K562 (cell line): ENCODE results near the gene DNAJC1. TPM values are rescaled to one million over a fixed set of nuclear protein-coding genes. Genes with fewer than 3 reads are reported as not detected.

ENCODE experiments used
- ARID1B ChIP-seq: fragments of 450-650 bp; IDR thresholded peaks from 2 replicates; pipeline ENCODE4 v1.6.1; 2016; ENCODE audit warnings: antibody characterized with exemption, mild to moderate bottlenecking, inconsistent platforms
- CBFA2T3 ChIP-seq: fragments of 450-650 bp; IDR thresholded peaks from 2 replicates; pipeline ENCODE4 v1.6.1; 2017
- CBX5 ChIP-seq: IDR thresholded peaks from 2 replicates; pipeline ENCODE4 v1.6.1; 2014; ENCODE audit warnings: low read depth, borderline replicate concordance
- FOSL1 ChIP-seq: fragments of 200-800 bp; sonication (Bioruptor generic); conservative IDR thresholded peaks from 2 replicates; pipeline ENCODE4 v1.6.1; 2016; ENCODE audit warnings: missing genetic modification characterization, missing compliant biosample characterization
- L3MBTL2 ChIP-seq: fragments of 450-650 bp; IDR thresholded peaks from 2 replicates; pipeline ENCODE4 v1.6.1; 2016; ENCODE audit warnings: mild to moderate bottlenecking, moderate library complexity
- MTA2 ChIP-seq: fragments of 450-650 bp; IDR thresholded peaks from 2 replicates; pipeline ENCODE4 v1.6.1; 2016; ENCODE audit warnings: low read depth
- NUFIP1 ChIP-seq: fragments of 450-650 bp; IDR thresholded peaks from 2 replicates; pipeline ENCODE4 v1.6.1; 2018; ENCODE audit not compliant: partially characterized antibody
- RAD21 ChIP-seq, 2 experiments: fragments of 250-450 bp in 1 of 2; fragments of 450-650 bp in 1 of 2; sonication (Bioruptor Pico) in 1 of 2; formaldehyde crosslinking in 1 of 2; IDR thresholded peaks in 1 of 2; conservative IDR thresholded peaks in 1 of 2; 2 replicates each; pipeline versions ENCODE4 v1.4.0 to v1.8.0; 2020 to 2022; ENCODE audit warnings: mild to moderate bottlenecking in 2 of 2, moderate library complexity in 1 of 2
- SMARCE1 ChIP-seq: fragments of 450-650 bp; IDR thresholded peaks from 2 replicates; pipeline ENCODE4 v1.7.1; 2016; ENCODE audit warnings: mild to moderate bottlenecking
- TCF7L2 ChIP-seq: fragments of 150-350 bp; IDR thresholded peaks from 2 replicates; pipeline ENCODE4 v1.6.1; 2016; ENCODE audit warnings: low read depth, mild to moderate bottlenecking, low read length, moderate library complexity
- ZNF184 ChIP-seq: sonication (generic); formaldehyde crosslinking; IDR thresholded peaks from 2 replicates; pipeline ENCODE4 v1.5.0; 2020; ENCODE audit warnings: missing genetic modification reagents
- ZNF23 ChIP-seq: fragments of 250-450 bp; sonication (Bioruptor Pico); IDR thresholded peaks from 2 replicates; pipeline ENCODE4 v1.4.0; 2020; ENCODE audit warnings: mild to moderate bottlenecking
- polyA plus RNA-seq, 8 experiments: library from polyadenylated mRNA; depleted of rRNA in 4 of 8; stranded (reverse) in 5 of 8; unstranded in 3 of 8; fragments of >200 nt; fragmentation: Nextera tagmentation in 2 of 8; fragmentation: Illumina TruSeq in 1 of 8; extraction: Ambion mirVana in 2 of 8; extraction: Trizol in 1 of 8; gene quantifications; 2 replicates each; pipeline versions ENCODE4 v1.2.1 to v1.2.3, GENCODE V29; 2011 to 2014; ENCODE audit warnings: inconsistent platforms in 1 of 8, missing spikeins in 1 of 8
- total RNA-seq, 7 experiments: library from RNA; depleted of rRNA in 6 of 7; stranded (reverse); fragments of >200 nt in 6 of 7; fragmentation: Illumina TruSeq in 2 of 7; extraction: Trizol in 2 of 7; gene quantifications; 2 replicates each; pipeline versions ENCODE4 v1.2.1 to v1.2.3, GENCODE V29; 2011 to 2021; ENCODE audit warnings: low replicate concordance in 1 of 7
- TF ChIP-seq, protein P1 (sequence below): fragments of 450-650 bp; IDR thresholded peaks from 2 replicates; pipeline ENCODE4 v1.6.1; 2017; ENCODE audit warnings: antibody characterized with exemption
- TF ChIP-seq, protein P2 (sequence below): fragments of 150-350 bp; conservative IDR thresholded peaks from 2 replicates; pipeline ENCODE4 v1.6.1; 2014; ENCODE audit warnings: low read length
- TF ChIP-seq, protein P3 (sequence below), 2 experiments: fragments of 450-650 bp; conservative IDR thresholded peaks; 2 replicates each; pipeline ENCODE4 v1.6.1; 2017; ENCODE audit warnings: mild to moderate bottlenecking in 2 of 2, moderate library complexity in 2 of 2
- TF ChIP-seq, protein P4 (sequence below): fragments of 450-650 bp; formaldehyde crosslinking; IDR thresholded peaks from 2 replicates; pipeline ENCODE4 v1.4.0; 2020; ENCODE audit warnings: mild to moderate bottlenecking, mixed read lengths
- TF ChIP-seq, protein P5 (sequence below): fragments of 250-450 bp; sonication (Bioruptor Pico); IDR thresholded peaks from 2 replicates; pipeline ENCODE4 v1.9.0; 2021; ENCODE audit warnings: mild to moderate bottlenecking, inconsistent platforms

Gene DNAJC1
- total and polyA plus RNA-seq, 9 of the 15 experiments (the other 6 are each of a cell fraction or from before 2014, with no cell fraction given): 5.4 to 77.6 (median 40.3) TPM

DNA sequence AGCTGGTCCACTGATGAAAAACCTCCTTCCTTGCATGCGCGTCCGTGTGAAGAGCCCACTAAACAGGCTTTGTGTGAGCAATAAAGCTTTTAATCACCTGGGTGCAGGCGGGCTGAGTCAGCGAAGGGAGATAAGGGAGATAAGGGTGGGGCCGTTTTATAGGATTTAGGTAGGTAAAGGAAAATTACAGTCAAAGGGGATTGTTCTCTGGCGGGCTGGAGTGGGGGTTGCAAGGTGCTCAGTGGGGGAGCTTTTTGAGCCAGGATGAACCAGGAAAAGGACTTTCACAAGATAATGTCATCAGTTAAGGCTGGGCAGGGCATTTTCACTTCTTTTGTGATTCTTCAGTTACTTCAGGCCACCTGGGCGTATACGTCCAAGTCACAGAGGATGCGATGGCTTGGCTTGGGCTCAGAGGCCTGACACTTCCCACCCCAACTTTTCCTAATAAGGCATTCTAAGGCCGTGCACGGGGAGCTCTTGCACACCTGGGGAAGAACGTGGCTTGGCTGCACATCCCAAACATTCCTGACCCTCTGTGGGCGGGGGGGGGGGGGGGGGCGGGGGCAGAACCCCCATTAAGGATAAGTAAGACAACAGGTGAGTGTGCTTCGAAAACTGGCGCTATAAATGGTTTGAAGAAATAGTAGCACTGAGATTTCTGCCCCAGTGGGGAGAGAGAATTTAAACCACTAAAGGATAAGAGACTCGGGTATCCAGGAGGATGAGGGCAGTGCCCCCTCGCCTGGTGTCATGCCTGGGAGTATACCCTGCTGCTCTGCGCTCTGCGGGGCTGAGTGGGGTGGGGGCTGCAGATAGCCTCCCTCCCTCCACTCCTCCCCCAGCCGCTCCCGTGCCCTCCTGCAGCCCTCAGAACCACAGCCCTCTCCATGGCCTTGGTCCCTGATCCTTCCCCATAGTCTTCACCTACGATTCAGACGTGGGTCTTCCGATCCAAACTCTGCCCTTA, 251.9 kb downstream of the DNAJC1 start (continued):
- TF ChIP-seq, protein P1, sequence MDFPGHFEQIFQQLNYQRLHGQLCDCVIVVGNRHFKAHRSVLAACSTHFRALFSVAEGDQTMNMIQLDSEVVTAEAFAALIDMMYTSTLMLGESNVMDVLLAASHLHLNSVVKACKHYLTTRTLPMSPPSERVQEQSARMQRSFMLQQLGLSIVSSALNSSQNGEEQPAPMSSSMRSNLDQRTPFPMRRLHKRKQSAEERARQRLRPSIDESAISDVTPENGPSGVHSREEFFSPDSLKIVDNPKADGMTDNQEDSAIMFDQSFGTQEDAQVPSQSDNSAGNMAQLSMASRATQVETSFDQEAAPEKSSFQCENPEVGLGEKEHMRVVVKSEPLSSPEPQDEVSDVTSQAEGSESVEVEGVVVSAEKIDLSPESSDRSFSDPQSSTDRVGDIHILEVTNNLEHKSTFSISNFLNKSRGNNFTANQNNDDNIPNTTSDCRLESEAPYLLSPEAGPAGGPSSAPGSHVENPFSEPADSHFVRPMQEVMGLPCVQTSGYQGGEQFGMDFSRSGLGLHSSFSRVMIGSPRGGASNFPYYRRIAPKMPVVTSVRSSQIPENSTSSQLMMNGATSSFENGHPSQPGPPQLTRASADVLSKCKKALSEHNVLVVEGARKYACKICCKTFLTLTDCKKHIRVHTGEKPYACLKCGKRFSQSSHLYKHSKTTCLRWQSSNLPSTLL: no peak
- TF ChIP-seq, protein P2, sequence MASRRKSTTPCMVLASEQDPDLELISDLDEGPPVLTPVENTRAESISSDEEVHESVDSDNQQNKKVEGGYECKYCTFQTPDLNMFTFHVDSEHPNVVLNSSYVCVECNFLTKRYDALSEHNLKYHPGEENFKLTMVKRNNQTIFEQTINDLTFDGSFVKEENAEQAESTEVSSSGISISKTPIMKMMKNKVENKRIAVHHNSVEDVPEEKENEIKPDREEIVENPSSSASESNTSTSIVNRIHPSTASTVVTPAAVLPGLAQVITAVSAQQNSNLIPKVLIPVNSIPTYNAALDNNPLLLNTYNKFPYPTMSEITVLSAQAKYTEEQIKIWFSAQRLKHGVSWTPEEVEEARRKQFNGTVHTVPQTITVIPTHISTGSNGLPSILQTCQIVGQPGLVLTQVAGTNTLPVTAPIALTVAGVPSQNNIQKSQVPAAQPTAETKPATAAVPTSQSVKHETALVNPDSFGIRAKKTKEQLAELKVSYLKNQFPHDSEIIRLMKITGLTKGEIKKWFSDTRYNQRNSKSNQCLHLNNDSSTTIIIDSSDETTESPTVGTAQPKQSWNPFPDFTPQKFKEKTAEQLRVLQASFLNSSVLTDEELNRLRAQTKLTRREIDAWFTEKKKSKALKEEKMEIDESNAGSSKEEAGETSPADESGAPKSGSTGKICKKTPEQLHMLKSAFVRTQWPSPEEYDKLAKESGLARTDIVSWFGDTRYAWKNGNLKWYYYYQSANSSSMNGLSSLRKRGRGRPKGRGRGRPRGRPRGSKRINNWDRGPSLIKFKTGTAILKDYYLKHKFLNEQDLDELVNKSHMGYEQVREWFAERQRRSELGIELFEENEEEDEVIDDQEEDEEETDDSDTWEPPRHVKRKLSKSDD: no peak
- TF ChIP-seq SMARCE1 (peak; percentile 89), FOSL1 (peak; percentile 87), L3MBTL2 (no peak), ZNF23 (CRISPR knock-in tag) (no peak), ARID1B (peak; percentile 90), ZNF184 (CRISPR knock-in tag) (no peak), CBX5 (no peak), NUFIP1 (no peak), RAD21 (CRISPR knock-in tag; conservative IDR thresholded peaks at IDR 0.05 in 1 of 2, IDR thresholded peaks at IDR 0.05 in 1 of 2) (peak in 1 of 2 experiments; percentile 6; a peak in 1 of 4 replicates), TCF7L2 (no peak), MTA2 (peak; percentile 53; the same call in 1 of the 2 replicates), CBFA2T3 (peak; percentile 76)
- TF ChIP-seq, protein P3, sequence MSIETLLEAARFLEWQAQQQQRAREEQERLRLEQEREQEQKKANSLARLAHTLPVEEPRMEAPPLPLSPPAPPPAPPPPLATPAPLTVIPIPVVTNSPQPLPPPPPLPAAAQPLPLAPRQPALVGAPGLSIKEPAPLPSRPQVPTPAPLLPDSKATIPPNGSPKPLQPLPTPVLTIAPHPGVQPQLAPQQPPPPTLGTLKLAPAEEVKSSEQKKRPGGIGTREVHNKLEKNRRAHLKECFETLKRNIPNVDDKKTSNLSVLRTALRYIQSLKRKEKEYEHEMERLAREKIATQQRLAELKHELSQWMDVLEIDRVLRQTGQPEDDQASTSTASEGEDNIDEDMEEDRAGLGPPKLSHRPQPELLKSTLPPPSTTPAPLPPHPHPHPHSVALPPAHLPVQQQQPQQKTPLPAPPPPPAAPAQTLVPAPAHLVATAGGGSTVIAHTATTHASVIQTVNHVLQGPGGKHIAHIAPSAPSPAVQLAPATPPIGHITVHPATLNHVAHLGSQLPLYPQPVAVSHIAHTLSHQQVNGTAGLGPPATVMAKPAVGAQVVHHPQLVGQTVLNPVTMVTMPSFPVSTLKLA (conservative IDR thresholded peaks at IDR 0.05): peak in 1 of 2 experiments; percentile 34; a peak in 1 of 4 replicates
- TF ChIP-seq, protein P4, sequence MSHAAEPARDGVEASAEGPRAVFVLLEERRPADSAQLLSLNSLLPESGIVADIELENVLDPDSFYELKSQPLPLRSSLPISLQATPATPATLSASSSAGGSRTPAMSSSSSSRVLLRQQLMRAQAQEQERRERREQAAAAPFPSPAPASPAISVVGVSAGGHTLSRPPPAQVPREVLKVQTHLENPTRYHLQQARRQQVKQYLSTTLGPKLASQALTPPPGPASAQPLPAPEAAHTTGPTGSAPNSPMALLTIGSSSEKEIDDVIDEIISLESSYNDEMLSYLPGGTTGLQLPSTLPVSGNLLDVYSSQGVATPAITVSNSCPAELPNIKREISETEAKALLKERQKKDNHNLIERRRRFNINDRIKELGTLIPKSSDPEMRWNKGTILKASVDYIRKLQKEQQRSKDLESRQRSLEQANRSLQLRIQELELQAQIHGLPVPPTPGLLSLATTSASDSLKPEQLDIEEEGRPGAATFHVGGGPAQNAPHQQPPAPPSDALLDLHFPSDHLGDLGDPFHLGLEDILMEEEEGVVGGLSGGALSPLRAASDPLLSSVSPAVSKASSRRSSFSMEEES (CRISPR knock-in tag): no peak
- TF ChIP-seq, protein P5, sequence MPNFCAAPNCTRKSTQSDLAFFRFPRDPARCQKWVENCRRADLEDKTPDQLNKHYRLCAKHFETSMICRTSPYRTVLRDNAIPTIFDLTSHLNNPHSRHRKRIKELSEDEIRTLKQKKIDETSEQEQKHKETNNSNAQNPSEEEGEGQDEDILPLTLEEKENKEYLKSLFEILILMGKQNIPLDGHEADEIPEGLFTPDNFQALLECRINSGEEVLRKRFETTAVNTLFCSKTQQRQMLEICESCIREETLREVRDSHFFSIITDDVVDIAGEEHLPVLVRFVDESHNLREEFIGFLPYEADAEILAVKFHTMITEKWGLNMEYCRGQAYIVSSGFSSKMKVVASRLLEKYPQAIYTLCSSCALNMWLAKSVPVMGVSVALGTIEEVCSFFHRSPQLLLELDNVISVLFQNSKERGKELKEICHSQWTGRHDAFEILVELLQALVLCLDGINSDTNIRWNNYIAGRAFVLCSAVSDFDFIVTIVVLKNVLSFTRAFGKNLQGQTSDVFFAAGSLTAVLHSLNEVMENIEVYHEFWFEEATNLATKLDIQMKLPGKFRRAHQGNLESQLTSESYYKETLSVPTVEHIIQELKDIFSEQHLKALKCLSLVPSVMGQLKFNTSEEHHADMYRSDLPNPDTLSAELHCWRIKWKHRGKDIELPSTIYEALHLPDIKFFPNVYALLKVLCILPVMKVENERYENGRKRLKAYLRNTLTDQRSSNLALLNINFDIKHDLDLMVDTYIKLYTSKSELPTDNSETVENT (CRISPR knock-in tag): no peak
